Skeletal muscle tissue (tissue), 4 donors: ENCODE results near the gene PCNT. TPM values are rescaled to one million over a fixed set of nuclear protein-coding genes. Genes with fewer than 3 reads are reported as not detected.
A peak's percentile ranks its signal among the peaks of the same experiment; 100 is the strongest.

ENCODE experiments used
- H3K27ac ChIP-seq: one replicate; pipeline ENCODE4 v1.7.0; 2013; ENCODE audit warnings: mild to moderate bottlenecking, low read depth, low read length, inconsistent platforms
- H3K27me3 ChIP-seq, 3 donors: one replicate each; pipeline ENCODE4 v1.7.0; 2013; ENCODE audit warnings: low read length in 3 of 3; ENCODE audit not compliant: control insufficient read depth in 3 of 3, insufficient read depth in 3 of 3
- H3K36me3 ChIP-seq, 3 donors: one replicate each; pipeline ENCODE4 v1.7.0; 2013; ENCODE audit warnings: low read length in 3 of 3; ENCODE audit not compliant: control insufficient read depth in 3 of 3, insufficient read depth in 3 of 3
- H3K4me1 ChIP-seq, 3 donors: one replicate each; pipeline ENCODE4 v1.7.0; 2013; ENCODE audit warnings: low read length in 3 of 3, mild to moderate bottlenecking in 3 of 3; ENCODE audit not compliant: control insufficient read depth in 3 of 3, insufficient read depth in 3 of 3
- H3K4me3 ChIP-seq, 3 donors: one replicate each; pipeline ENCODE4 v1.7.0; 2013; ENCODE audit warnings: low read length in 3 of 3
- H3K9ac ChIP-seq, 3 donors: one replicate each; pipeline ENCODE4 v1.7.0; 2013; ENCODE audit warnings: low read length in 3 of 3, mild to moderate bottlenecking in 3 of 3, moderate library complexity in 2 of 3, low read depth in 1 of 3
- H3K9me3 ChIP-seq, 3 donors: one replicate each; pipeline ENCODE4 v1.7.0; 2013; ENCODE audit warnings: low read length in 3 of 3; ENCODE audit not compliant: control insufficient read depth in 3 of 3
- total RNA-seq: library from RNA; depleted of rRNA; stranded (reverse); fragments of >200 nt; gene quantifications from one replicate; pipeline ENCODE4 v1.2.3, GENCODE V29; 2014
- donor health status: Osteomylitis.

Gene PCNT
- total RNA-seq, 1 donor from 2014 or later, result 42.8 TPM

DNA sequence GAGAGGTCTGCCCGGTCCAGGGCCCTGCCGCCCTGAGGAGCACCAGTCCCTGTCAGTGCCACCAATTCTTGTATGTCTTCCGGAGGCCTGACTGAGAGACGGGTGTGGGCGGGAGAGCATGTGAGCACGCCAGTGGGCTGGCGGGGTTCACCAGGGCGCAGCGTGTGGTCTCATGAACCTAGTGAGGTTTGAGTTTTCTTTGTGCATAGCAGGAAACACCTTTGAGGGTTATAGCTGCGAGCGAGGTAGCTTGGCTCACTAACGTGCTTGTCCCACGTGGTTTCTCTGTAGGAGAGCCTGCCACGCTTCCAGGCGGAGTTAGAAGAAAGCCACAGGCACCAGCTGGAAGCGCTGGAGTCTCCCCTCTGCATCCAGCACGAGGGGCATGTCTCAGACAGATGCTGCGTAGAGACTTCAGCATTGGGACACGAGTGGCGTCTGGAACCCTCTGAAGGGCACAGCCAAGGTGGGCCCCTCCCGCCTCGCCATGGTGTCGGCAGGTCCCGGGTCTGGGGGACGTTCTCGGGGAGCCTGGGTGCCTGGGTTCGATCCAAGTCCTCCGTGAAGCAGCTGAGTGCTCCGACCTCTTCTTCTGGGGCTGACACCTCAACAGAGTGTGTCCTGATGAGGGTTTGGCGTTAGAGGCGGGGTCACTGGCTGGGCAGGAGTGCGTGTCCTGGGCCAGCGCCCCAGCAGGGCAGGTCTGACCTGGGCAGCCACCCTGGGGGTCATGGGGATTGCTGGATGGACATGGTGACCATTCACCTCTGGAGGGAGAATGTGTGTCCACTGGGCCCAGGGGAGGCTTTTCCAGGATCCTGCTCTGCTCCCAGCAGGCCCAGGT lies 31.4 kb downstream of the PCNT start:
- peaks cover 73 to 86% (median 85%) of the 10 kb centered on the region in 3 donors for H3K36me3 ChIP-seq
- peak overlapping the region; percentile 92 for H3K27ac ChIP-seq
- H3K9ac ChIP-seq, result peak overlapping the region; percentile 20 to 74 (median 38)
- H3K4me3 ChIP-seq, result no peak overlapping the region
- peaks cover 28 to 80% (median 79%) of the 10 kb centered on the region in 3 donors for H3K4me1 ChIP-seq
- no peaks in the 10 kb centered on the region for H3K9me3 ChIP-seq
- no peaks in the 10 kb centered on the region for H3K27me3 ChIP-seq

DNA sequence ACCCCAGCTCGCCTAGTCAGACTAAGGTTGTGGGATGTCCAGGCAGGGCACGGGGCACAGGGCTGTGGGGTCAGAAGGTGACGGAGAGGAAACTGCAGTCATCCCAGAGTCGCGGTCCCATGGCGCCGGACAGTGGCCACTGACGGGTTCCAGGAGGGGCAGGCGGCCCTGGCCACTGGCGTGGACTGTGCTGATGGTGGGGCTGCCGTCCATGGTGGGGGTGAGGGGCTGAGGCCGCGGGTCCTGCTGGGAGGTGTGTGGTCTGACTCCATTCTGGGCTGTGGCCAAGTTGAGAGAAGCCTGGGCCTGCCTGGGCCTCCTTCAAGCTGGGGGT lies 32.0 kb downstream of the PCNT start:
- peak overlapping the region in 2 of 3 donors; percentile 38 to 74 for H3K9ac ChIP-seq
- H3K27me3 ChIP-seq, result no peaks in the 10 kb centered on the region
- peaks cover 28 to 74% (median 74%) of the 10 kb centered on the region in 3 donors for H3K4me1 ChIP-seq
- no peak overlapping the region for H3K4me3 ChIP-seq
- no peaks in the 10 kb centered on the region for H3K9me3 ChIP-seq
- peak overlapping the region; percentile 92 for H3K27ac ChIP-seq
- peaks cover 68 to 82% (median 80%) of the 10 kb centered on the region in 3 donors for H3K36me3 ChIP-seq

DNA sequence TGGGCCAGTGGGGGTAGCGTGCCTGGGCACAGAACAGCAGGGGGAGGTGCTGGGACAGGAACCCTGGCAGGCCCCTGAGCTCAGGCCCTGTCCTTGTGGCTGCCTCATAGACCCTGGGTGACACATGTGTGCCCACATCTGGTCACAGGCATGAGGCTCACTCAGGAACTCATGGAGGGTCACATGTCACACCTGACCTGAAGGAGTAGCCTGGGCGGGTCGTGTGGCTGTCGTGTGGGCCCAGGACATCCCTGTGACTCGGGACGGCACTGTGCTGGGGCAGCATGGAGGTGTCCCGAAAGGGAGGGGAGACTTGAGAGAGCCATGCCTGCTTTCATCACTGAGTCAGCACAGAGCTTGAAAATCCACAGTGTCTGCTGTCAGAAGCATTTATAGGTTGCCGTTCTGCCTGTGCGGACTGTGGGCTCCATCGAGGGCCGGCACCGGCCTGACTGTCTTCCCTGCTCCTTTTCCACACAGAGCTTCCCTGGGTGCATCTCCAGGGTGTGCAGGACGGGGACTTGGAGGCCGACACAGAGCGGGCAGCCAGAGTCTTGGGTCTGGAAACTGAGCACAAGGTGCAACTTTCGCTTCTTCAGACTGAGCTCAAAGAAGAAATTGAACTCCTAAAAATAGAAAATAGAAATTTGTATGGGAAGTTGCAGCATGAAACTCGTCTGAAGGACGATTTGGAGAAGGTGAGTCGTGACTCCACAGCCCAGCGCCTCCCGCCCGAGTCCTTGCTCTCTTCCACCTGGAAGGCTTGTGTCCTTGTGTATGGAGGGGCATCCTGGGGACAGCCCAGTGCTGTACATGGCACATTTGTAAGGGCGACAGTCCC lies 32.8 kb downstream of the PCNT start:
- H3K9me3 ChIP-seq, result no peaks in the 10 kb centered on the region
- peak overlapping the region in 1 of 3 donors; percentile 74 for H3K9ac ChIP-seq
- peak overlapping the region in 2 of 3 donors; percentile 2 for H3K4me3 ChIP-seq
- H3K4me1 ChIP-seq, result peaks cover 27 to 73% (median 67%) of the 10 kb centered on the region in 3 donors
- no peaks in the 10 kb centered on the region for H3K27me3 ChIP-seq
- peaks cover 64 to 81% (median 78%) of the 10 kb centered on the region in 3 donors for H3K36me3 ChIP-seq
- H3K27ac ChIP-seq, result peak overlapping the region; percentile 92

DNA sequence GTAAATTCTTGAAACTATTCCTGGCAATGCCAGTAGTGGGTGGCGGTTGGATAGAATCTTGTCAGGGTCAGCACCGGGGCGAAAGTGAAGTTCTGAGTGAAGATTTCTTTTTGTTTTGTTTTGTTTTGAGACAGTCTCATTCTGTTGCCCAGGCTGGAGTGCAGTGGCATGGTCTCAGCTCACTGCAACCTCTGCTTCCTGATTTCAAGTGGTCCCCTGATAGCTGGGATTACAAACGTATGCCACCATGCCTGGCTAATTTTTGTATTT lies 33.3 kb downstream of the PCNT start:
- Histone ChIP-seq H3K27me3 (no peaks in the 10 kb centered on the region), H3K36me3 (peaks cover 62 to 79% (median 78%) of the 10 kb centered on the region in 3 donors), H3K9me3 (no peaks in the 10 kb centered on the region), H3K4me3 (no peak overlapping the region), H3K9ac (peak overlapping the region in 1 of 3 donors; percentile 74), H3K27ac (peak overlapping the region; percentile 92), H3K4me1 (peaks cover 33 to 73% (median 67%) of the 10 kb centered on the region in 3 donors)

DNA sequence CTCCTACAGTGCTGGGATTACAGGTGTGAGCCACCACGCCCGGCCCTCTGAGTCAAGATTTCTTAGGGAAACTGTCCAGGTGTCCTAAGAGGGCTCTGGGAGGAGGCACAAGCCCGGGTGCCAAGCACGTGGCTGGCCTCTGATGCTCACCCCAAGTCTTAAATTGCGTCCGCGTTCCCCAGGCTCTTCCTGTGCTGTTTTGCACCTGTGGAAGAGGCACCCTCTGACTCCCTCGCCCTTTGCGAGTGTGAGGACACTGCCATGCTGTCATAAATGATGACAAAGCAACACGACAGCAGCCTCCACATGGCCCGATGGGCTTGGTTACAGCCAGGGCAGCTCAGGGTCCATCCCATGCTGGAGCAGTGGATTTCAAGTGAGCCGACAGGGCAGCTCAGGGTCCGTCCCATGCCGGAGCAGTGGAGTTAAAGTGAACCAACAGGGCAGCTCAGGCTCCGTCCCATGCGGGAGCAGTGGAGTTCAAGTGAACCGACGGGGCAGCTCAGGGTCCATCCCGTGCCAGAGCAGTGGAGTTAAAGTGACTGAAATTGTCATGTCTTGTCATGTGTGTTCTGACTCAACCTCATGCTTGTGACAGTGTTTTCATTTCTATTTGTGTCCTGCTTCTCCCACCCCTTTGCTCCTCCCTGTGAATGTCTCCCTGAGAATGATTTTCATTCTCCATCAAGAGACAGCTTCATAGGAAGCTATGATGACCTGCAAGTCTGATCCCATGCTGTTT lies 33.9 kb downstream of the PCNT start:
- Histone ChIP-seq H3K27me3 (no peaks in the 10 kb centered on the region), H3K4me1 (peaks cover 29 to 71% (median 66%) of the 10 kb centered on the region in 3 donors), H3K36me3 (peaks cover 58 to 79% (median 77%) of the 10 kb centered on the region in 3 donors), H3K9me3 (no peaks in the 10 kb centered on the region), H3K4me3 (no peak overlapping the region), H3K9ac (peak overlapping the region in 2 of 3 donors; percentile 45 to 74), H3K27ac (peak overlapping the region; percentile 92)

DNA sequence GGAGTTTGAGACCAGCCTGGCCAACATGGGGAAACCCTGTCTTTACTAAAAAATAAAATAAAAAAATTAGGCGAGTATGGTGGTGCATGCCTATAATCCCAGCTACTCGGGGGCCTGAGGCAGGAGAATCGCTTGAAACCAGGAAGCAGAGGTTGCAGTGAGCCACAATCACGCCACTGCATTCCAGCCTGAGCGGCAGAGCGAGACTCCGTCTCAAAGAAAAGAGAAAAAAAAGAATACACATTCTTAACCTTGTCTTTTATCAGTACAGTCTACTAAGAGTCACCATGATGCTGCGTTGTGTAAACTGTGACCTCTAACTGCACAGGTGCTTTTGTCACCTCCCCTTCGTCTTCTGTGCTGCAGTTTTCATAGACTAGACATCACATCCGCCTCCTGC lies 37.2 kb downstream of the PCNT start:
- peaks cover 21 to 63% (median 42%) of the 10 kb centered on the region in 3 donors for H3K4me1 ChIP-seq
- no peak overlapping the region for H3K4me3 ChIP-seq

DNA sequence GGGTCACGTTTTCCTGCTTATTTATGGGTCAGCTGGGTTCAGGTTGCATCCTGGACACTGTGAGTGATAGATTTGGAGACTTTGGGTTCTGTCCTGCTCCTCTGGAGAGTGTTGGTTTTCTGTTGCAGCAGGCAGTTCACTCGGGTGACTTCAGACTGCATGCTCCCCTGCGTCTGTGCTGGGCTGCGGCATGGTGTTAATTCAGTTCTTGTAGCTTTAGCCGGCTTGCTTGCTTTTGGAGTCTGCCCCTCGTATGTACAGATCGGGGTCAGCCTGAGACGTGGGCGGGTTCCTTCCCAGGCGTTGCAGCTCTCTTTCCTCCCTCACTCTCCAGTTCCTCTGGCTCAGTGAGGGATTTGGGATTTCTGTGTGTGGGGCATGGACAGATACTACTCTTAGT lies 38.0 kb downstream of the PCNT start:
- peaks cover 58 to 73% (median 72%) of the 10 kb centered on the region in 3 donors for H3K36me3 ChIP-seq
- peaks cover 14 to 60% (median 35%) of the 10 kb centered on the region in 3 donors for H3K4me1 ChIP-seq
- no peak overlapping the region for H3K27ac ChIP-seq
- no peaks in the 10 kb centered on the region for H3K9me3 ChIP-seq
- H3K9ac ChIP-seq, result peak overlapping the region in 2 of 3 donors; percentile 24 to 55
- peak overlapping the region in 2 of 3 donors; percentile 7 to 11 for H3K4me3 ChIP-seq
- no peaks in the 10 kb centered on the region for H3K27me3 ChIP-seq

More for the DNA sequence above, 37.2 kb downstream of the PCNT start:
- Histone ChIP-seq H3K9ac (no peak overlapping the region), H3K27ac (no peak overlapping the region), H3K27me3 (no peaks in the 10 kb centered on the region), H3K36me3 (peaks cover 57 to 73% (median 72%) of the 10 kb centered on the region in 3 donors), H3K9me3 (no peaks in the 10 kb centered on the region)

DNA sequence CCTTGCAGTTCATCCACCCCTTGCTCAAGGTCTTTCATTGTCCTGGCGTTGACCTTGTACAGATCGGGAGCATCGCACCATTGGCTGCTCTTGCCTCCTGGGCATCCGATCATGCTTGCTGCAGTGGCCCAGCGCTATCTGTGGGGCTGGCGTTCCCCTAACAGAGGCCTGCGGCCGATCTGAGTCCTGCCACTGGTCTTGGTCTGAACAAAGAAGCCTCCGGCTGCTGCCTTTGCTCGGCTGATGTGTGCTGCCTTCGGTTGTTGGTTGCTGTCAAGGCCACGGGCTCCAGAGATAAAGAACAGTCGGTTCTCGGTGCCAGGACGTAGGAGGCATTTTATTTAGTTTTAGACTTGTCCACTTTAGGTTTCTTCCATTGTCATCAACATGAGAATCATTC lies 39.0 kb downstream of the PCNT start:
- Histone ChIP-seq H3K27ac (peak overlapping the region; percentile 28), H3K4me1 (peaks cover 11 to 57% (median 25%) of the 10 kb centered on the region in 3 donors), H3K36me3 (peaks cover 58 to 71% (median 71%) of the 10 kb centered on the region in 3 donors)

DNA sequence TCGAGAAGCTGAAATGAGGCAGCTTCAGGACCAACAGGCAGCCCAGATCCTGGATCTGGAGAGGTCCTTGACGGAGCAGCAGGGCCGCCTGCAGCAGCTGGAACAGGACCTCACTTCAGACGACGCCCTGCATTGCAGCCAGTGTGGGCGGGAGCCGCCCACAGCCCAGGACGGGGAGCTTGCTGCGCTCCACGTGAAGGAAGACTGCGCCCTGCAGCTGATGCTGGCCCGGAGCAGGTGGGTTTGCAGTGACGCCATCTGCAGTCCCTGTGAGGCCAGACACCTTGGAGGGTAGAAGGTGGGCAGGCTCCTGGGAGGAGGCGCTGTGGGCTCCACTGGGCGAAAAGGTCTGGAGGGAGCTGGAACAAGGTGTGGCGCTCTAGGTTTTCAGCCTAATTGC lies 39.7 kb downstream of the PCNT start:
- Histone ChIP-seq H3K9me3 (no peaks in the 10 kb centered on the region), H3K4me1 (peaks cover 15 to 60% (median 25%) of the 10 kb centered on the region in 3 donors), H3K4me3 (no peak overlapping the region), H3K36me3 (peaks cover 58 to 70% (median 67%) of the 10 kb centered on the region in 3 donors), H3K27ac (no peak overlapping the region), H3K27me3 (no peaks in the 10 kb centered on the region), H3K9ac (no peak overlapping the region)

More for the DNA sequence above, 39.0 kb downstream of the PCNT start:
- Histone ChIP-seq H3K4me3 (no peak overlapping the region), H3K9ac (peak overlapping the region in 1 of 3 donors; percentile 55), H3K27me3 (no peaks in the 10 kb centered on the region), H3K9me3 (no peaks in the 10 kb centered on the region)
